Measurements from ENCODE around the gene UTP11.
A peak's percentile ranks its signal among the peaks of the same experiment; 100 is the strongest.
"Not testable (repeated sequence)": the region's sequence is repeated elsewhere in the genome, so short reads cannot be mapped to it uniquely, and the experiment has no call there.

The UTP11 gene

GRCh38 chr1:38027201-38028104, 14.9 kb downstream of the UTP11 start:
- no peak for DNase-seq (ENCODE audit: low spot score)

- no peak for DNase-seq (ENCODE audit: low spot score)
These were observed 15.6 kb downstream of the UTP11 start for GRCh38 chr1:38028105-38028591.

DNA sequence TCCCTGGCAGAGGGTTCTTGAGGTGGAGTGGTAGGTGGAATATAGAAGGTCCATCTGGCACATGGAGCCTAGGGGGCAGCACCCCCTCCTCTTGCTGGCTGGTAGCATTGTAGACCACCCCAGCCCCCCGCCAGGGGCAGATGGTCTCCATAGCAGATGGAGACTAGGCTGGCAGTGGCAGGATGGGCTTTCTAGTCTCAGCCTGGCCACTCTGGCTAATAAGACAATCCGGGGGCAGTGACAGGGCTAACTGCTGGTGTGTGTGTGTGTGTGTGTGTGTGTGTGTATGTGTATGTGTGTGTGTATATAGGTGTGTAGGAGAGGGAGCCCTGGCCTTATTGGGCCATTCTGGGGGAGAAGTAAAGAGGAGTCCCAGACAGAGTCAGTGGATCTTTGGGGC, 16.1 kb downstream of the UTP11 start:
- DNase-seq (ENCODE audit: low spot score), result no peak

DNA sequence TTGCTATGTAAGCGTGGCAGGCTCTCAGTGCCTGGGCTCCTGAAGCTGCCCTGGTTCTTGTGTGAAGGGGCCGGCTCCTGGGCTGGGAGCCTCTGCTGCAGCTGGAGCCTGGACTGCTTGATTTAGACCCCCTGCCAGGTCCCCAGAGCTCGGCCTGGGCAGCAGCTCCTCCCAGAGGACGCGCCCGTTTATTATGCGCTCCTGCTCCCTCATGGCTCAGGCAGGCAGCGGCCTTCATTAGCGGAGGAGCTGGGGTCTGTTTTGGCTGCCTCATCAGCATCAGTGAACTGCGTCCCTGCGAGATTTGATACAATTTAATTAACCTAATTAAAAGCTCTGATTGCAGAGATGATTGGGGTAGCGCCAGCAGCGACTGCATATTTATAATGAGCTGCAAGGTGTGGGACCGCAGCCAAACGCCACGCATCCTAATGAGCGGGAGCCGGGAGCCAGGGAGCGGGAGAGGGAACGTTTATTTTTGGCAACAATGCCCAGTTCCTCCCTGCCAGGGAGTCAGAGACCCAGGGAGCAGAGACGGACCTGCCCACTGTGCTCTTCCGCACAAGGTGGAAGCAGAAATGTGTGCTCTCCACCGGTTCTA, 16.6 kb downstream of the UTP11 start:
- DNase-seq (ENCODE audit: low spot score), result peak; percentile 46

DNA sequence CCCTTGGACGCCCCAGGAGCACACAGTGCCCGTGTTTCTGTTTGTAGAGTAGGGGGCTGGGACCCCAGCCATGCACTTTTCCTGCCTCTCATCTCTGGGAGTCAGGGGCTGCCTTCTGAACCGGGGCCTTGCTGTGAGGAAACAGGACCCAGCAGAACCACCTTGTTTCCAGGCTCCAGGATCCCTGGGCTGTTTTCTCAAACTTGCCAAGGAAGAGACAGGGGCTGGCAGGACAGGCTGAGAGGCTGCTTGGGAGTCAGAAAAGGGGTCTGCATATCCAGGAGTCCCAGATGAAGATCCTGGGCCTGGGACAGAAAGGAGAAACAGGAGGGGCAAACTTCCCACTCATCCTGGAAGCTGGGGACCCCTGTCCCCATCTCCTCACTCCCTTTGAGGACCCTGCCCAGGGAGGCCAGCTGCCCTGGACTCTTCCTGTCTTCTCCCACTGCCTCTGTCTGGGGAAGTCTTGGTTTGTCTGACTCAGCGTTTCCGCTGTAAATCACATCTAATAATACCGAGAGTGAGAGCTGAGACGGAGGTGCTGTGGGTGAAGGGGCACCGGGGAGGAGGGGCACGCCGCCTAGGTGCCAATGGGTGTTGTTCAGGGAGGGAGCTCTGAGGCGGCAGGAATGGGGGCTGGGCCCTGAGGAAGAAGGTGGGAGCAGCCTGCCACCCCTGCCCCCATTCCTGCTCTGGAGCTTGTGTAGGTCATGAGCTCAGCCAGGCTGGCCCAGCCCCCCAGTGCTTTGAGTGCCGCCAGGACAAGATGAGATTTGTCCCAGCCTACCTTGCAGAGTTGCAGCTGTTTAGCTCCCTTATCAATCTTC, 17.4 kb downstream of the UTP11 start:
- peak; percentile 80 for DNase-seq (ENCODE audit: low spot score)

GRCh38 chr1:38030596-38031512, 18.3 kb downstream of the UTP11 start:
- no peak for DNase-seq (ENCODE audit: low spot score)

GRCh38 chr1:38031513-38031866, 19.0 kb downstream of the UTP11 start:
- DNase-seq (ENCODE audit: low spot score), result no peak

DNA sequence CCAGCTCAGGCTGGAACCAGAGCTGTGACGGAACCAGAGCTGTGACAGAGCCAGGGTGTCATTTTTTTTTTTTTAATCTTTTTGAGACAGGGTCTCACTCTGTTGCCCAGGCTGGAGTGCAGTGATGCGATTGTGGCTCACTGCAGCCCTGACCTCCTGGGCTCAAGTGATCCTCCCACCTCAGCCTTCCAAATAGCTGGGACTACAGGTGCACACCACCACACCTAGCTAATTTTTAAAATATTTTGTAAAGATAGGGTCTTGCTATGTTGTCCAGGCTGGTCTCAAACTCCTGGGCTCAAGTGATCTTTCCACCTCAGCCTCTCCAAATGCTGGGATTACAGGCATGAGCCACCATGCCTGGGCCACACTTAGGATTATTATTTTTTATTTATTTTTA, 20.5 kb downstream of the UTP11 start:
- not testable (repeated sequence) for DNase-seq (ENCODE audit: low spot score)

- no peak for DNase-seq (ENCODE audit: low spot score)
These were observed 22.3 kb downstream of the UTP11 start for GRCh38 chr1:38034871-38035270.

DNA sequence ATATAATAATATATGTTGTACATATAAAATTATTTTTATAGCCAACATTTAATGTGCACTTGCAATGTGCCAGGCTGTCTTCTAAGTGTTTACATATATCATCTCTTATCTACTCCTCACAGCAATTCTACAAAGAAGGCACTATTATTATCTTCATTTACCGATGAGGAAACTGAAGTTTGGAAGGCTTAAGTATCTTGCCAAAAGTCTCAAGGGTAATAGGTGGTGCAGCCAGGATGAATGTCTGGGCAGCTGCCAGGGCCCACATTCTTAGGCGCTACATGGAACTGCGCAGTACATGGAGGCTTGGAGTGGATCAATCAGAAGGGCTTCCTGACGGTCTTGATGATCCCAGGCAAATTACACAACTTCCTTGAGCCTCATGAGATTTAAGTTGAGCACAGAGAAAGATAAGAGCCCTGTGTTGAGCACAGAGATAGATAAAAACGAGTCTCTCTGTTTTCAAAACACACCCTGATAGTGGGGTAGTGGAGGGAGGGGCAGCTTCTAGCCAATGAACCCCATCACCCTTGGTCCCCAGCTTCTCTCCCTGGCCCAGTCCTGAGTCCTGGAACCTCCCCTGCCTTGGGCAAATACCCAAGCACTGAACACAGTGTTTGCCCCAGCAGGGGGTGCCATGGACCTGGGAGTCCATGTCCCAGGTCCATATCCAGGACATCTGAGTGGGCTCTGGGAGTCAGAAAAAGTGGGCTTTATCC, 24.8 kb downstream of the UTP11 start:
- DNase-seq (ENCODE audit: low spot score), result no peak

DNA sequence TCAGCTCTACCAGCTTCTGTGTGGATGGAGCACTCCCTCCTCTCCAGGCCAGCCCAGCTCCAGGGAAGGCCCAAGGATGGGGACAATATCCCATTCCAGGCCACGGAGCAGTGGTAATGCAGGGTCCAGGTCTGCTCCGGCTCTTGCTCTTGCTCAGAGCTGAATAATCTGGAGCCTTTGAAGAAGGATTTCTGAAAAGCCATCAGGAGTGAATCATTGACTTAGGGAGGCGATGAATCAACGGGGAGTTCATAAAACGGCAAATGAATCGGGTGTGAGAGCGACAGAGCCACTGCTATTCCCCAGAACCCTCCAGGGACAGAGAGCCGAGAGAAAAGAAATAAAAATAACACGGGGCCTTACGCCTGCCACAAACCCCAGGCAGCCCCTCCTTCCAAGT, 26.3 kb downstream of the UTP11 start:
- peak; percentile 69 for DNase-seq (ENCODE audit: low spot score)

DNA sequence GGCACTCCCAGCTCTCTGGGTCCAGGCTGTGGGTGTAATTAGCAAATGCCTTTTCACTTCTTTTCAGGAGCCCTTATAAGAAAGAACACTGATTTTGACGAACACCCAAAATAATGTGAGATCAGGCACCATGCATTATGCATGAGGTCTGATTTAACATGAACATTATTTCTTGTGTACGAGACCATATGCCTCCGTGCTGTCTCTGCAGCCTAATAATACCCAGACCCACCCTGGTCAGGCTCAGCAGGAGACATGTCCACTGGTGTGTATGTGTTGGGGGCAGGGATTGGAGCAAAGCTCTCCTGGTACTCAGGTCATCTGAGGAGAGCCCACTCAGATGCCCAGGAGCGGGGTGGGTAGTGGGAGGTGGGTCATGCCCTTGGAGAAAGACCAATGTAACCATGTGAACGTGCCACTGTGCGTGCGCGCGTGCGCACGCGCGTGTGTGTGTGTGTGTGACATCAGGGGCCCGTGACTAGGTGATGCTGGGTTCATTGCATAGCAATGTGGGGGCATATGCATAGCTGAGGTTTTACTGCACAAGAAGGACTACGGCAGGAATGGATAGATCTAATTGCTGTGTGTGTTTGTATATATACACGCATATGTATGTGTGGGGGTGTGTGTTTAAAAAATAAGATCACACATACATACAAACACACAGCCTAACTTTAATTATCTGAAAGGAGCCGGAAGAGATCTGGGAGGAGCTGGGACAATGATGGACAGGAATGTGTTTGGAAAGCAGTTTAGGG, 27.0 kb downstream of the UTP11 start:
- no peak for DNase-seq (ENCODE audit: low spot score)

DNA sequence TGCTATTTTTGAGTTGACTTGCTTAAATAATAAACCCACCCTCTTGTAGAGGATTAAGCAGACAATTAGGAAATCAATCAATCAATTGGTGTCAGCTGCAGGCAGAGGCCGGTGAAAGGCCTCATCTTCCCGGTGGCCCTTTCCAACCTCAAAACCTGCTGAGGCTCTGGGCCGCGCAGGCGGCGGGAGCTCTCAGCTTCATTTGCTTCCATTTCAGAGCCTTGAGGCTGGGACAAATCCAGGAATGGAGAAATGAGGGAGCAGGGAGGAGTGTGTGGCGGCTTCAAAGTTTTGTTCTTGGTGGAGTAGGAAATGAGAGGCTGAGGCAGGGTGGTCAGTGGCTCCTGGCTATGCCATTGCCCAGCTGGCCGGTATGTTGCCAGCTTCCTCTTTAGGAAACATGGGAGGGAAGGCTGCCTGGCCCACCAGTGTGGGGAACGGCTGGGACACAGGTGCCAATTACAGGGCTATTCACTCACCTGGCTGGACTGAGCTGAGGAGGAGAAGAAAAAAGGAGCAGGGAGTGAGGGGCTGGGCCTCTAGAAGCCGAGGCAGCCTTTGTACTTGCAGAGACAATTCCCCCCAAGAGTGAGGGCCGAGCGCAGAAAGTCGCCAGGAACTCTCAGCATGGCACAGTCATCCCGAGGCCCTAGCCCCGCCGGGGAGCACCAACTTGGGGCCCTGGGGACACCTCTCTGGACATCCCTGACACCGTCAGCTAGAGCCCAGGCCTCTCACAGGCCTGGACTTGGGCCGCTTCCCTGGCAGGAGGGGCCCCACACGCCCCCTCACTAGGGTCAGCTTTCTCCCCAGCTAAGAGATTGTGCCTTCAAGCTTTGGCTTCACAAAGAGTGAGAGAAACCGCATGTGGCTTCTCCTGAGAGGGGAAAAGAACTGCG, 29.7 kb downstream of the UTP11 start:
- no peak for DNase-seq (ENCODE audit: low spot score)

GRCh38 chr1:38043036-38043747, 30.7 kb downstream of the UTP11 start:
- DNase-seq (ENCODE audit: low spot score), result no peak

GRCh38 chr1:38044221-38045215, 32.0 kb downstream of the UTP11 start:
- DNase-seq (ENCODE audit: low spot score), result no peak

GRCh38 chr1:38045401-38046332, 33.1 kb downstream of the UTP11 start:
- no peak for DNase-seq (ENCODE audit: low spot score)

Measured in GM03348 (cell line).